Activated CD8-positive, alpha-beta T cell treated with anti-CD3 and anti-CD28 coated beads, Interleukin-2, amount 10 ng/mL, durations not matched to agents 7 days and 5 days (primary cell): ENCODE results near the gene CSF3R. TPM values are rescaled to one million over a fixed set of nuclear protein-coding genes. Genes with fewer than 3 reads are reported as not detected.

Source experiments
- ATAC-seq: fragments of 150-1000 bp; cut with Tn5 transposase; one replicate; pipeline ENCODE4 v1.10.0; 2021; ENCODE audit warnings: moderate library complexity
- CTCF ChIA-PET: fragments of 350-600 bp; sonication (Branson Sonifier 250); formaldehyde crosslinking; loops from one replicate; lab custom pipeline; 2021; ENCODE audit warnings: antibody characterized with exemption; lab: Charles Lee
- POLR2A ChIA-PET: fragments of 350-600 bp; sonication (Branson Sonifier 250); formaldehyde crosslinking; loops from one replicate; lab custom pipeline; 2021; ENCODE audit warnings: antibody characterized with exemption; lab: Charles Lee
- DNase-seq: peaks from one replicate; pipeline ENCODE4 v3.0.0-alpha.2; 2020
- H3K27ac Mint-ChIP-seq: one replicate; pipeline ENCODE4 v1.8.0; 2021; ENCODE audit warnings: mild to moderate bottlenecking, mixed read lengths
- H3K27me3 Mint-ChIP-seq: one replicate; pipeline ENCODE4 v1.8.0; 2021; ENCODE audit warnings: low read depth, mixed read lengths
- H3K36me3 Mint-ChIP-seq: one replicate; pipeline ENCODE4 v1.8.0; 2021; ENCODE audit warnings: low read depth, mixed read lengths
- H3K4me1 Mint-ChIP-seq: one replicate; pipeline ENCODE4 v1.8.0; 2021; ENCODE audit warnings: low read depth, mixed read lengths
- H3K4me3 Mint-ChIP-seq: one replicate; pipeline ENCODE4 v1.8.0; 2021; ENCODE audit warnings: mild to moderate bottlenecking, mixed read lengths
- H3K9me3 Mint-ChIP-seq: one replicate; pipeline ENCODE4 v1.8.0; 2022; ENCODE audit warnings: mixed read lengths; ENCODE audit not compliant: insufficient read depth
- total RNA-seq, 2 experiments: library from RNA; stranded (reverse); gene quantifications; one replicate each; pipeline ENCODE4 v1.2.3, GENCODE V29; 2021

Gene CSF3R
- total RNA-seq, 2 experiments from 2014 or later: 0.05 TPM; not detected in 1

DNA sequence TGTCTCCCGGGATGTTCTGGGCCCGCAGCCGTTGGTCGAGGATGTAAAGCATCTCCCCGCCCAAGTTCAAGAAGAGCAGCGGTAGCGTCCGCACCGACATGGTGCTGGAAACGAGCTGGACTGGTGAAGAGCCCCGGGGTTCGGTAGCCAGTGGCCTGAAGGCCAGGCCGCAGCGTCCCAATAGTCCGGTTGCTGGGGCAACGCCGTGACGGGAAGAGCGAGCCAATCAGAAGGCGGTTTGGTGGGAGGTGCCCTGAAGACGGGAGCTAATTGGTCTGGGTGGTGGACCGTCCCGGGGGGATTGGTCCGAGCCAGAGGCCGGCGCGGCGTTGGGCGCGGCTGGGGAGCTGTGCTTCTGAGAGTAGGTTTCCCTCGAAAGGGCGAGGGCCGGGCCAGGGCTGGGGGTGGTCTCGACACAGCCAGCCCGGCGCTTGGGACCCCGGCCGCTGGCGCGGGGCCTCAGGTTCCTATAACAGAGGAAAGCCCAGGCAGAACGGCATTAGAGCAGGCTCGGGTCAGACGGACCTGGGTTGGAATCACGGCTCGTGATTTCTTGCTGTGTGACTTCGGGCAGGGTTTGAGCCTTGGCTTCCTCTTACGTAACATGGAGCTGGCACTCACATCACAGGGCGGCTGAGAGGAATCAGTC is 32.3 kb downstream of the CSF3R start, which contains the start of gene OSCP1:
Gene OSCP1 (minus strand): TSS at position 182 of the 649 bp plus-strand sequence. CDS start 82 bp downstream, at position 100.
- H3K27ac Mint-ChIP-seq: peak within 1 kb of the TSS; percentile 91
- peak within 1 kb of the TSS; percentile 87 for H3K4me3 Mint-ChIP-seq
- peaks cover 27% of the 10 kb centered on the region for H3K4me1 Mint-ChIP-seq
- ChIA-PET CTCF (interaction anchor here (1.0 to 1.6 kb wide), 5 partner anchors 9 to 165 kb away, joined by 3 to 5 read pairs (median 4); partner anchors contain the start of gene MRPS15), POLR2A (interaction anchor here (0.6 to 3.5 kb wide), 5 partner anchors 8 to 64 kb away, joined by 3 to 21 read pairs (median 4); partner anchors contain the start of gene MRPS15)
- no peaks in the 10 kb centered on the region for H3K27me3 Mint-ChIP-seq
- ATAC-seq (peak; percentile 99), DNase-seq (peak; percentile 91)
- H3K36me3 Mint-ChIP-seq: peaks cover 18% of the 10 kb centered on the region
- no peaks in the 10 kb centered on the region for H3K9me3 Mint-ChIP-seq

DNA sequence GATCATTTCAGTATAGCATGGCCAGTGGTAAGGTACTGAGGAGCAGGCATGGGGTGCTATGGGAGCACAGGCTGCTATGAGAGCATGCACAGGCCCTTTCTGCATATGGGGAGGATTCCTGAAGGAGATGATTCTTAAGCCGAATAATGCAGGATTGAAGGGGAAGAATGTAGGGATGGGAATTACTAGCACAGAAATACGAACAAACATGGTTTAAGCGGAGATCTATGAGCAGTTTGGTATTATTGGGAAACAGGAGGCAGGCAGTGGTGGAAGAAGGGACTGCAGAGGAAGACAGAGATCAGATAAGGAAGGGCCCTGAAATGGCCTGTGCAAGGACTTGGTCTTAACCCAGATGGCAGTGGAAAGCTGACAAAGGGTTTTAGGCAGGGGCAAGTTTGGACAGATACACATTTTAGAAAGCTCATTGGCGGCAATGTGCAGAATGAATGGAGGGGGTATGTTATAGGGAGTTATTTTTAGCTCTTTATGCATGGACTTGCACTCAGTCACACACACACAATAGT is 34.1 kb downstream of the CSF3R start:
- ATAC-seq (no peak), DNase-seq (no peak)
- CTCF ChIA-PET: no interaction called here
- H3K4me3 Mint-ChIP-seq: no peak overlapping the region
- peaks cover 2% of the 10 kb centered on the region for H3K36me3 Mint-ChIP-seq
- no peak overlapping the region for H3K27ac Mint-ChIP-seq
- POLR2A ChIA-PET: interaction anchor here (0.6 to 3.5 kb wide), 3 partner anchors 11 to 1590 kb away, joined by 3 to 21 read pairs (median 3); partner anchors contain the start of gene MRPS15
- peaks cover 2% of the 10 kb centered on the region for H3K27me3 Mint-ChIP-seq
- H3K9me3 Mint-ChIP-seq: no peaks in the 10 kb centered on the region
- H3K4me1 Mint-ChIP-seq: peaks cover 23% of the 10 kb centered on the region

DNA sequence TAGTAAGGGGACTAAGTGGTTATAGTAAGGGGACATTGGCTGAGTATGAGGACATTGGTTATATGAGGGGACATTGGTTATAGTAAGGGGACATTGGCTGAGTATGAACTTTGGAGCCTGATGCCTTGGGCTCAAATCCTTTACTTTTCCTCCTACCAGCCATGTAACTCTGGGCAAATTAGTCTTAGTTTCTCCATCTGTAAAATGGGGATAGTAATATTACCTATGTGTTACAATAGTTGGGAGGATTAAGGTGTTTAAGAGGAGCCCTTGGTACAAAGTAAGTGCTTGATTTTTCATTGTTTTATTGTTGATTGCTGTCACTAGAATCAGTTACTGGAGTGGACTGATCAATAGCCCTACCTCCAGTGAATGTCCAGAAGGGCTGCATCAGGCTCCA is 35.3 kb downstream of the CSF3R start:
- H3K27me3 Mint-ChIP-seq: peaks cover 2% of the 10 kb centered on the region

DNA sequence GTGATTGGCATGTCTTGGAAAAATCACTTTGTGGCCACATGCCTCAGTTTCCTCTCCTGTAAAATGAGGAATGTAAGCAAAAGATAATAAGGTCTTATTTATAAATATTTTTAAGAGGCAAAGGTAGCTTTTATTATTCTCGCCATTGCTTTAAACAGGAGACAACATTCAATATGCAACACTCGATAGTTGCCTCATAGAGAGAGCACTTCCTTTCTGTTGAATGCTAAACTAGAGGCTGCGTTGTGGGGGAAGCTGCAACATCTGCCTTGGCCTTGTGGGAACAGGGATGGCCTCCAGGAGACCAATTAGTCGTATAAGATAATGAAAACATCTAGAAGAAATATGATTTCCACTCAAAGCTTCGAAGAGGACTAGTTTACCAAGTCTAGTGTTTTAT is 36.0 kb downstream of the CSF3R start:
- ATAC-seq (no peak), DNase-seq (no peak)
- Mint-ChIP-seq H3K27ac (no peak overlapping the region), H3K9me3 (no peaks in the 10 kb centered on the region), H3K36me3 (peaks cover 2% of the 10 kb centered on the region), H3K4me3 (no peak overlapping the region), H3K27me3 (peaks cover 2% of the 10 kb centered on the region), H3K4me1 (peaks cover 21% of the 10 kb centered on the region)
- ChIA-PET CTCF (interaction anchor here (1.2 to 2.3 kb wide), 3 partner anchors 11 to 24 kb away, joined by 3 to 9 read pairs (median 4); no protein-coding TSS in a partner anchor), POLR2A (no interaction called here)

More for the DNA sequence above, 35.3 kb downstream of the CSF3R start:
- H3K4me3 Mint-ChIP-seq: no peak overlapping the region
- ATAC-seq: no peak
- peaks cover 23% of the 10 kb centered on the region for H3K4me1 Mint-ChIP-seq
- no peaks in the 10 kb centered on the region for H3K9me3 Mint-ChIP-seq
- H3K27ac Mint-ChIP-seq: no peak overlapping the region
- peaks cover 2% of the 10 kb centered on the region for H3K36me3 Mint-ChIP-seq
- ChIA-PET POLR2A (no interaction called here), CTCF (interaction anchor here (1.2 to 2.3 kb wide), 2 partner anchors 10 to 15 kb away, joined by 3 to 9 read pairs; no protein-coding TSS in a partner anchor)
- no peak for DNase-seq

DNA sequence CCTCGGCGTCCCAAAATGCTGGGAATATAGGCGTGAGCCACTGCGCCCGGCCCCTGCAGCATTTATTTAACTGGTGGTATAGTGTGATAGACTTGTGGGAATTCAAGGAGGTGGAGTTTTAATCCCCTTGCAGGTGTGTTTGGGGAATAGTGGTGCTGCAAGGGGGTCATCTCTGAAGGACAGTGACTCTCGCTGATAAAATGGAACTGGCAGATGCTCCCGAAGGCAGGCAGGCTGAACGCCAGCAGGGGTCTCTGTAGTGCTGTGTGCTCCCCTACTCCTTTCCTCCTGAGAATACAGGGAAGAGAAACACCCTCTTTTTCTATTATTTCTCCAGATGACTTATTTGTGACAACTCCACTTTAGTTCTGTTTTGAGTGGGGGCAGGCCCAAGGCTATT is 36.4 kb downstream of the CSF3R start:
- Mint-ChIP-seq H3K9me3 (no peaks in the 10 kb centered on the region), H3K4me1 (peaks cover 16% of the 10 kb centered on the region), H3K27ac (no peak overlapping the region), H3K4me3 (no peak overlapping the region), H3K27me3 (peaks cover 2% of the 10 kb centered on the region), H3K36me3 (peaks cover 2% of the 10 kb centered on the region)
- ChIA-PET POLR2A (no interaction called here), CTCF (interaction anchor here (0.9 to 2.3 kb wide), 4 partner anchors 12 to 59 kb away, joined by 3 to 9 read pairs (median 4); no protein-coding TSS in a partner anchor)
- DNase-seq: peak; percentile 47
- no peak for ATAC-seq

DNA sequence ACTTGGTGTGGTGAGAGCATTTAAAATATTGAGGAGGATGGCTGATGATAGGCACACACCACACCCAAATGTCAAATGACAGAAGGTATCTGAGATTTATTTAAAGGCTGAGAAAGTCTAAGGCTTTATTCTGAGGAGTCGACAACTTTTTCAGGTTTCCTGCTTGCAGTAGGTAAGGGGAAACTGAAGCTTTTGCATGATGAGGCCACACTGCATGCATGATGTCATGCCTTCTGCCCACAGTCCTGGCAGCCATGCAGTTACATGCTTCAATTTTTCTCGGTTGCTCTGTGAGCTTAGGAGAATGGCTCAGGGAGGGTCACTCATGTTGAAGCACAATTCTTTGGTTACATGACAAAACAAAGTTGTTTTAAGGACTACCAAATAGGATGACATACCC is 39.4 kb downstream of the CSF3R start:
- DNase-seq: no peak
- Mint-ChIP-seq H3K4me3 (no peak overlapping the region), H3K9me3 (no peaks in the 10 kb centered on the region), H3K27me3 (peaks cover 2% of the 10 kb centered on the region), H3K27ac (no peak overlapping the region), H3K4me1 (peaks cover 7% of the 10 kb centered on the region), H3K36me3 (no peaks in the 10 kb centered on the region)
- POLR2A ChIA-PET: no interaction called here
- CTCF ChIA-PET: interaction anchor here (0.5 kb wide), 1 partner anchor 27 kb away, joined by 3 read pairs; no protein-coding TSS in a partner anchor
- no peak for ATAC-seq

DNA sequence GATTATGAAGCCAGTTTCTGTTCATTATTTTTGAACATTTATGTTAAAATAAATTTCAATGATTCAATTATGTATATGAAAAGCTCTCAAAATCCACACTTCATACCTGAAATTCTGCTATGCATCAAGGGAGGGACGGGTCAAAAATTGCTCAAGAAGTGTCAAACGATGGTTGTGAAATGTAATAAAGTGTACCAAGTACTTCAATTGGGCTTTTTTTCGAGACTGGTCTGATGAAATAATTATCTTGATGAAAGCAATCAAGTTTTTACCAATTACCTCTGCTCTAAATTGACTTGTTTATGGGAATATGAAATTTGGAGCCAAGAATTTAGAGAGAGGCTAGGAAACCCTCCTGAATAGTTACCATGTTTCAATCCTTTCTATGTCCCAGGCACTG is 40.4 kb downstream of the CSF3R start:
- Mint-ChIP-seq H3K27ac (no peak overlapping the region), H3K27me3 (peaks cover 2% of the 10 kb centered on the region), H3K9me3 (no peaks in the 10 kb centered on the region), H3K4me3 (no peak overlapping the region), H3K4me1 (peaks cover 7% of the 10 kb centered on the region), H3K36me3 (no peaks in the 10 kb centered on the region)
- ATAC-seq: no peak
- ChIA-PET POLR2A (no interaction called here), CTCF (no interaction called here)
- no peak for DNase-seq

DNA sequence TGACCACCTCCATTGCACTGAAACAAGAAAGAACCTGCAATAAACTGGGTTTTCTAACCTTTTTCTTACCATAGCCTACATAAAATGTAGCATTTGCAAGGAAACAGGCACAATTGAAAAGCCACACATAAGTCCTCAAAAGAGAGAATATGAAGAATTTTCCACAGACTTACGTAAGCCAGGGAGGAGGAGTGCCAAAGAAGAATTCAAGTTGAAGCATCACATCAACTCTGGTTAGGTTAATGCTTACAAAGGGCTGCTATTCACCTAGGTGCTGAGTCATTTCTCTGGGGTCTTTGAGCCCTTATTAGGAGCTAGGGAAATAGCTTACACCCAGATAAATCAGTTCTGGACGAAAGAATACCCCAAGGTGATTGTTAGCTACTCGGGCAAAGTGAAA is 42.1 kb downstream of the CSF3R start:
- Mint-ChIP-seq H3K27me3 (peaks cover 2% of the 10 kb centered on the region), H3K36me3 (no peaks in the 10 kb centered on the region), H3K4me3 (no peak overlapping the region), H3K27ac (no peak overlapping the region), H3K4me1 (peaks cover 2% of the 10 kb centered on the region), H3K9me3 (no peaks in the 10 kb centered on the region)
- ATAC-seq (no peak), DNase-seq (no peak)
- POLR2A ChIA-PET: no interaction called here
- CTCF ChIA-PET: interaction anchor here (1.0 kb wide), 1 partner anchor 76 kb away, joined by 3 read pairs; no protein-coding TSS in a partner anchor

DNA sequence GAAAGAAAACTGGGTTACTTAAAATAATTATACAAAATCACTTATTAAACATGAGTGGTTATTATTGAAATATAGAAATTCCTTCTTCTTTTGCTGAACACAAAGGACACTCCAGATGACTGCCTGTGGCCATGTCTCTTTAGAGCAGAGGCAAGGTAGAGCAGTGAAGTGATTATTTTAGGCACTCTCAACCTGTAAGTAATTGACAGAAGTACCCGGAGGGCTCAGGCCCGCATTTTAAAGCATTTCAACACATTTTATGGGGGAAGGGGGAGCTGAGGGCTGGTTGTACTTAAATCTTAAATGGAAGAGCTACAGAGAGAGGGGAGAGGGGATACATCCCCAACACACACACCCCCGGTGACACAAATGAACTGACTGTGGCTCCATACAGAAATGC is 42.7 kb downstream of the CSF3R start:
- H3K4me3 Mint-ChIP-seq: no peak overlapping the region
- ChIA-PET POLR2A (no interaction called here), CTCF (interaction anchor here (1.0 kb wide), 1 partner anchor 76 kb away, joined by 3 read pairs; no protein-coding TSS in a partner anchor)
- H3K36me3 Mint-ChIP-seq: no peaks in the 10 kb centered on the region
- DNase-seq (no peak), ATAC-seq (no peak)
- no peak overlapping the region for H3K27ac Mint-ChIP-seq
- H3K27me3 Mint-ChIP-seq: peaks cover 2% of the 10 kb centered on the region
- no peaks in the 10 kb centered on the region for H3K9me3 Mint-ChIP-seq
- H3K4me1 Mint-ChIP-seq: peaks cover 2% of the 10 kb centered on the region

DNA sequence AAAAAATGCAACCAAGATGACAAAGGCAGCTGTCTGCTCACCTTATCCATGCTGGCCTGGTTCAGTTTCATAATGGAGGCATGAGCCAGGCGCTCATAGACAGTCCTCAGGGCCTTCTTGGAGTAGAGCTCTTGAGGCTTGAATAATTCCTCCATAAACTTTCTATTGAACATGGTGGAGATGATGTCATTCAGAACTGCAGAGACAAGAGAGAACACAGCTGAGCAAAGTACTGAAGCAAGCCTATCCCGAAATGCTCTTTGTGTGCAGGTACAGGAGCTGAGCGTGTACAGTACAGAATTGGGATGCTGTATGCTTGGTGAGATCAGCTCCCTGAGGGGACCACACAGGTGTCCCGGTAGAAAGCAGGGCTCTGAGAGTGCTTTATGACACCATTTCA is 44.0 kb downstream of the CSF3R start:
- no peaks in the 10 kb centered on the region for H3K36me3 Mint-ChIP-seq
- H3K9me3 Mint-ChIP-seq: no peaks in the 10 kb centered on the region
- ATAC-seq (no peak), DNase-seq (no peak)
- POLR2A ChIA-PET: interaction anchor here (0.7 to 0.8 kb wide), 2 partner anchors 25 to 216 kb away, joined by 3 to 6 read pairs; partner anchors contain the start of gene MRPS15
- no peak overlapping the region for H3K4me3 Mint-ChIP-seq
- CTCF ChIA-PET: no interaction called here
- no peaks in the 10 kb centered on the region for H3K27me3 Mint-ChIP-seq
- no peak overlapping the region for H3K27ac Mint-ChIP-seq
- peaks cover 2% of the 10 kb centered on the region for H3K4me1 Mint-ChIP-seq

DNA sequence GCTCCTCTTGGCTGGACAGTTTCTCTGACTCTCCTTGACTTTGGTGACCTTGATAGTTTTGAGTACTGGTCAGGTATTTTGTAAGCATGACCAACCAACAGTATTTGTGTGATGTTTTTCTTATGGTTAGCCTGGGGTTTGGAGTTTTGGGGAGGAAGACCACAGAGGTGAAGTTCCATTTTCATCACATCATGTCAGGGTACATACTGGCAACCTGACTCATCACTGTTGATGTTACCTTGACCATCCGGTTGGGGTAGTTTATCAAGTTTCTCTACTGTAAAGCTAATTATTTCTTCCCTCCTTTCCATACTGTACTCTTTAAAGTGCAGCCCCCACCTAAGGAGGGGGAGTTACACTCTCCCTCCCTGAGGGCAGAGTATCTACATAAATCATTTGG is 45.9 kb downstream of the CSF3R start:
- ATAC-seq: no peak
- H3K27ac Mint-ChIP-seq: no peak overlapping the region
- no peaks in the 10 kb centered on the region for H3K36me3 Mint-ChIP-seq
- H3K4me3 Mint-ChIP-seq: no peak overlapping the region
- H3K9me3 Mint-ChIP-seq: no peaks in the 10 kb centered on the region
- no peaks in the 10 kb centered on the region for H3K27me3 Mint-ChIP-seq
- CTCF ChIA-PET: no interaction called here
- H3K4me1 Mint-ChIP-seq: peaks cover 8% of the 10 kb centered on the region
- POLR2A ChIA-PET: no interaction called here
- no peak for DNase-seq

DNA sequence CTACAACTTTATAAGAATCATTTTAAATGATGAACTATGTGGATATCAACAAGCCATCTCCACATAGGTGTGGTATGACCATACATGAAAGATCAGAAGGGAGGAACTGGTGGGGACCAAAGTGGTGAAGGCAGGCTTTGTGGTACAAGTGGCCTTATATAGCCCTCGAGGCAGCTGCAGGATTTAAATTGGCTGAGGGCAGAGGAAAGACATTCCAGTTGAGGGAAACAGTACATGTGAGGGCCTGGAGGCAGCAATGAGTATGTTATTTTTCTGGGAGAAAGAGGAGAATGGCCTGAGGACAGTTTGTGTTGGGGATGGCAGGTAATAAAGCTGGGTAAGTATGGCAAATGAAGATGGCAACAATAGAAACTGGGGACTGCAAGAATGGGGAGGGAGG is 49.6 kb downstream of the CSF3R start:
- Mint-ChIP-seq H3K36me3 (no peaks in the 10 kb centered on the region), H3K27me3 (peaks cover 4% of the 10 kb centered on the region), H3K4me3 (no peak overlapping the region), H3K4me1 (peaks cover 8% of the 10 kb centered on the region), H3K27ac (no peak overlapping the region), H3K9me3 (no peaks in the 10 kb centered on the region)
- ATAC-seq (no peak), DNase-seq (no peak)
- ChIA-PET CTCF (interaction anchor here (1.9 kb wide), 1 partner anchor 11 kb away, joined by 4 read pairs; no protein-coding TSS in a partner anchor), POLR2A (interaction anchor here (1.2 kb wide), 1 partner anchor 80 kb away, joined by 3 read pairs; no protein-coding TSS in a partner anchor)
